Esophagus squamous epithelium (tissue), 5 donors: ENCODE measurements around the gene RIN3. TPM values are rescaled to one million over a fixed set of nuclear protein-coding genes. Genes with fewer than 3 reads are reported as not detected.

Source experiments
- DNase-seq: peaks from one replicate; lab custom pipeline; 2025; lab: John Stamatoyannopoulos, UW
- H3K27ac ChIP-seq, 4 donors: fragments of 200-600 bp; sonication (generic); one replicate each; pipeline ENCODE4 v1.5.1; 2016 to 2019; ENCODE audit warnings: mild to moderate bottlenecking in 1 of 4
- H3K27me3 ChIP-seq, 4 donors: fragments of 200-600 bp; sonication (generic); 1 replicate in 3 of 4; 2 replicates in 1 of 4; pipeline versions ENCODE4 v1.5.1 to v1.6.0; 2017 to 2021; ENCODE audit warnings: antibody characterized with exemption in 1 of 4
- H3K36me3 ChIP-seq, 3 donors: fragments of 200-600 bp; sonication (generic); one replicate each; pipeline ENCODE4 v1.5.1; 2016 to 2019
- H3K4me1 ChIP-seq, 3 donors: fragments of 200-600 bp; sonication (generic); one replicate each; pipeline ENCODE4 v1.5.1; 2017 to 2019
- H3K4me3 ChIP-seq, 4 donors: fragments of 200-600 bp; sonication (generic); 1 replicate in 3 of 4; 2 replicates in 1 of 4; pipeline ENCODE4 v1.5.1; 2016 to 2019; ENCODE audit warnings: mild to moderate bottlenecking in 2 of 4, moderate library complexity in 1 of 4
- H3K9me3 ChIP-seq, 3 donors: fragments of 200-600 bp; sonication (generic); one replicate each; pipeline ENCODE4 v1.5.1; 2016 to 2019
- CTCF ChIP-seq, 6 experiments: fragments of 450-650 bp in 4 of 6; fragments of 200-600 bp in 2 of 6; sonication (generic) in 2 of 6; IDR thresholded peaks; one replicate each; pipeline ENCODE4 v1.5.1; 2016 to 2019; ENCODE audit warnings: antibody characterized with exemption in 6 of 6, mild to moderate bottlenecking in 4 of 6, moderate library complexity in 4 of 6
- POLR2A ChIP-seq, 4 donors: fragments of 450-650 bp; IDR thresholded peaks; one replicate each; pipeline ENCODE4 v1.6.1; 2017; ENCODE audit warnings: antibody characterized with exemption in 4 of 4, mild to moderate bottlenecking in 4 of 4, moderate library complexity in 3 of 4
- WGBS, 2 donors: methylation state at CpG; one replicate each; pipeline ENCODE4 v1.1.5; 2018; 5-methylcytosine and 5-hydroxymethylcytosine counted together
- intact Hi-C: fragments of 100-400 bp; cut with DNase I; formaldehyde crosslinking; loops from one replicate; pipeline ENCODE4 v1.15.0; 2022
- total RNA-seq, 4 donors: library from RNA; depleted of rRNA; stranded (reverse); fragments of >200 nt; gene quantifications; one replicate each; pipeline ENCODE4 v1.1.0, GENCODE V29; 2016
- donor health status: DM: yes; HTN: yes; CAD: no.

Gene RIN3
- total RNA-seq, 4 donors from 2014 or later: 1.9 to 9.7 (median 4.4) TPM

GRCh38 chr14:92659765-92660561 is 146.4 kb downstream of the RIN3 start:
- 61 to 70% methylated on average over 8 of the region's 11 CpGs for WGBS, 2 donors
- H3K27ac ChIP-seq: peak overlapping the region; percentile 10 to 87 (median 70)
- intact Hi-C loops: no loop called here
- no peak overlapping the region for H3K4me3 ChIP-seq
- H3K36me3 ChIP-seq: peaks cover 0 to 40% (median 0%) of the 10 kb centered on the region in 3 donors
- no peaks in the 10 kb centered on the region for H3K9me3 ChIP-seq
- TF ChIP-seq CTCF (IDR thresholded peaks at IDR 0.05) (no peak), POLR2A (IDR thresholded peaks at IDR 0.05) (no peak)
- peaks cover 0 to 36% (median 4%) of the 10 kb centered on the region in 3 donors for H3K4me1 ChIP-seq
- DNase-seq: no peak
- no peaks in the 10 kb centered on the region for H3K27me3 ChIP-seq

DNA sequence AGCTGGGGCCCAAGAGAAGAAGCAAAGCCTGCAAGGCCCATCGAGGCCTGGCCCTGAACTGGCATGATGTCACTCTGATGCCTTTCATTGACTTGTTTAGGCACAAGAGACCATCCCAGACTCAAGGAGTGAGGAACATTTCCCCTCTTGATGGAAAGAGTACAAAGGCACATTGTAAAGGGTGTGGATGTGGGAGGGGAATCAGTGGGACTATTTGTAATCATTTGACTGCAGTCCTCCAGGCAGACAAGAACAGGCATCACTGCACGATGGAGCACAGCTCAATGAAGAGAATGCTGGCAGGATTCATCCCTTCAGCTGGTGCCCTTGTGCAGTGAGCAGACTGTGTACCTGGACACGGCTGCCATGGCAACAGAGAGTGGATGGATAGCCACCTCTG is 147.0 kb downstream of the RIN3 start:
- Histone ChIP-seq H3K4me1 (peaks cover 0 to 36% (median 4%) of the 10 kb centered on the region in 3 donors), H3K4me3 (no peak overlapping the region), H3K9me3 (no peaks in the 10 kb centered on the region), H3K36me3 (peaks cover 0 to 40% (median 0%) of the 10 kb centered on the region in 3 donors), H3K27me3 (no peaks in the 10 kb centered on the region), H3K27ac (peak overlapping the region in 3 of 4 donors; percentile 54 to 87 (median 70))
- intact Hi-C loops: no loop called here
- 62 to 71% methylated on average over 2 of the region's 3 CpGs for WGBS, 2 donors
- DNase-seq: no peak
- TF ChIP-seq CTCF (IDR thresholded peaks at IDR 0.05): no peak
- no peak for TF ChIP-seq POLR2A (IDR thresholded peaks at IDR 0.05)

- H3K36me3 ChIP-seq: peaks cover 0 to 40% (median 0%) of the 10 kb centered on the region in 3 donors
- WGBS, 2 donors: 84 to 91% methylated on average over 7 of the region's 7 CpGs
- no peaks in the 10 kb centered on the region for H3K9me3 ChIP-seq
- no peak for DNase-seq
- TF ChIP-seq POLR2A (IDR thresholded peaks at IDR 0.05) (no peak), CTCF (IDR thresholded peaks at IDR 0.05) (no peak)
- no peak overlapping the region for H3K27ac ChIP-seq
- no peaks in the 10 kb centered on the region for H3K27me3 ChIP-seq
- no peak overlapping the region for H3K4me3 ChIP-seq
- peaks cover 0 to 23% (median 4%) of the 10 kb centered on the region in 3 donors for H3K4me1 ChIP-seq
- intact Hi-C loops: no loop called here
These were observed 149.5 kb downstream of the RIN3 start for GRCh38 chr14:92663049-92663448.

DNA sequence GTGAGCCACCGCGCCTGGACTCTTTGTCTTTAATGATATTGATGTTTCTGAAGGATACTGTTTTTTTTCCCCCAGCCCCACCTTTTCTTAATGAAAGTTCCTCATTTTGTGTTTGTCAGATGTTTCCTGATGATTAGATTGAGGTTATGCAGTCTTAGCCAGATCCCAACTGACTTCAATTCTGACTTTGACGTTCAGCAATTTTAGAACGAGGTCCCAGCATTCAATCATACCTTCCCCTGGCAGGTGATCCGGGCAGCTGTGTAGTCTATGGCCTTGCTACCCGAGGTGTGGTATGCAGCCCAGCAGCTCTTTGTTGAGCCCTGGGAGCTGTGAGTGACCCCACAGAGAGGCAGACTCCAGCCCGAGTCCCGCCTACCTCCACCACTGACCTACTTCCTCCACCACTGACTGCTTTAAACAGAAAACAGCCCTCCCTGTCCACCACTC is 152.1 kb downstream of the RIN3 start:
- no peaks in the 10 kb centered on the region for H3K9me3 ChIP-seq
- H3K36me3 ChIP-seq: peaks cover 0 to 21% (median 0%) of the 10 kb centered on the region in 3 donors
- TF ChIP-seq CTCF (IDR thresholded peaks at IDR 0.05) (no peak), POLR2A (IDR thresholded peaks at IDR 0.05) (no peak)
- peak overlapping the region in 3 of 4 donors; percentile 38 to 59 (median 41) for H3K27ac ChIP-seq
- no peak overlapping the region for H3K4me3 ChIP-seq
- intact Hi-C loops: no loop called here
- H3K27me3 ChIP-seq: no peaks in the 10 kb centered on the region
- DNase-seq: no peak
- peaks cover 0 to 10% (median 0%) of the 10 kb centered on the region in 3 donors for H3K4me1 ChIP-seq
- WGBS, 2 donors: 36 to 55% methylated on average over 5 to 8 of the region's 8 CpGs

DNA sequence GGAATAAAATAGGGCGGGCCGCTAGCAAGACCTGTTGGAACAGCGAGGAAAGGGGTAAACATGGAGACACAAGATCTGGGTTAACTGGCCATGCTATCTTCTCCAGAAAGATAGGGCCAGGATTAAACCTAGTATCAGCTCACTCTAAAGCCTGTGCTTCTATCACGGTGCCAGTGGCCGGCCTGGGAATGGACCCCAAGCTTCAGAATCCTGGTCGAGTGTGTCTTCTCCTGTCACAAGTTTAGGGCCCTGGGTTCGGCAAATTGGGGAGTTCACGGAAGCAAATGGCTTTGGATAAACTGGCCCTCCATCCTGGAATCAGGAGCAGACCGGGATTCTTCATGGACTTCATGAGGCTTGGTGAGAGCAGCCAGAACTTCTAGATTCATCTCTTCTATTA is 152.7 kb downstream of the RIN3 start:
- H3K4me3 ChIP-seq: no peak overlapping the region
- DNase-seq: no peak
- intact Hi-C loops: no loop called here
- no peak for TF ChIP-seq POLR2A (IDR thresholded peaks at IDR 0.05)
- no peak for TF ChIP-seq CTCF (IDR thresholded peaks at IDR 0.05)
- H3K27me3 ChIP-seq: no peaks in the 10 kb centered on the region
- peak overlapping the region in 3 of 4 donors; percentile 38 to 59 (median 46) for H3K27ac ChIP-seq
- peaks cover 0 to 13% (median 0%) of the 10 kb centered on the region in 3 donors for H3K4me1 ChIP-seq
- 93 to 100% methylated on average over 4 to 6 of the region's 9 CpGs for WGBS, 2 donors
- peaks cover 0 to 16% (median 0%) of the 10 kb centered on the region in 3 donors for H3K36me3 ChIP-seq
- H3K9me3 ChIP-seq: no peaks in the 10 kb centered on the region
